HepG2 (cell line): ENCODE results near the gene TMEM225B. TPM values are rescaled to one million over a fixed set of nuclear protein-coding genes. Genes with fewer than 3 reads are reported as not detected.

ENCODE experiments used
- CHD4 ChIP-seq: fragments of 200-600 bp; sonication (generic); IDR thresholded peaks from 2 replicates; pipeline ENCODE4 v1.7.0; 2017; ENCODE audit warnings: mild to moderate bottlenecking, low read length, borderline replicate concordance
- CTCF ChIP-seq: sonication (generic); formaldehyde crosslinking; IDR thresholded peaks from 2 replicates; pipeline ENCODE4 v1.5.0; 2020; ENCODE audit warnings: mild to moderate bottlenecking, missing genetic modification reagents, moderate library complexity
- E2F5 ChIP-seq: sonication (generic); formaldehyde crosslinking; conservative IDR thresholded peaks from 2 replicates; pipeline ENCODE4 v1.4.0; 2020; ENCODE audit warnings: missing genetic modification reagents
- ELF3 ChIP-seq: IDR thresholded peaks from 2 replicates; pipeline ENCODE4 v1.6.1; 2016; ENCODE audit warnings: missing genetic modification reagents, missing compliant biosample characterization
- GLI4 ChIP-seq: sonication (generic); formaldehyde crosslinking; IDR thresholded peaks from 2 replicates; pipeline ENCODE4 v1.5.1; 2020; ENCODE audit warnings: missing genetic modification reagents, mild to moderate bottlenecking, moderate library complexity, borderline replicate concordance
- HNF1B ChIP-seq: sonication (generic); formaldehyde crosslinking; IDR thresholded peaks from 2 replicates; pipeline ENCODE4 v1.5.1; 2020; ENCODE audit warnings: mild to moderate bottlenecking, moderate library complexity, missing genetic modification reagents
- ISL2 ChIP-seq: sonication (generic); formaldehyde crosslinking; IDR thresholded peaks from 2 replicates; pipeline ENCODE4 v1.5.0; 2020; ENCODE audit warnings: missing genetic modification reagents
- MAFF ChIP-seq: IDR thresholded peaks from 2 replicates; pipeline ENCODE4 v1.6.1; 2011; ENCODE audit warnings: low read depth, low read length, improper control_type of control experiment
- MAFG ChIP-seq: sonication (generic); formaldehyde crosslinking; IDR thresholded peaks from 2 replicates; pipeline ENCODE4 v1.5.1; 2020; ENCODE audit warnings: mild to moderate bottlenecking, missing genetic modification reagents
- MEIS2 ChIP-seq: sonication (generic); formaldehyde crosslinking; IDR thresholded peaks from 2 replicates; pipeline ENCODE4 v1.9.0; 2021; ENCODE audit warnings: mild to moderate bottlenecking, missing genetic modification reagents
- MYC ChIP-seq: sonication (generic); formaldehyde crosslinking; IDR thresholded peaks from 2 replicates; pipeline ENCODE4 v1.9.0; 2021; ENCODE audit warnings: missing genetic modification reagents, borderline replicate concordance
- PATZ1 ChIP-seq: sonication (generic); formaldehyde crosslinking; IDR thresholded peaks from 2 replicates; pipeline ENCODE4 v1.4.0; 2020; ENCODE audit warnings: missing genetic modification reagents
- PHF21A ChIP-seq: sonication (generic); formaldehyde crosslinking; IDR thresholded peaks from 2 replicates; pipeline ENCODE4 v1.5.0; 2020; ENCODE audit warnings: mild to moderate bottlenecking, missing genetic modification reagents
- SALL1 ChIP-seq: sonication (generic); formaldehyde crosslinking; IDR thresholded peaks from 2 replicates; pipeline ENCODE4 v1.8.0; 2022; ENCODE audit warnings: mild to moderate bottlenecking, missing genetic modification reagents
- SNAPC5 ChIP-seq: sonication (generic); formaldehyde crosslinking; IDR thresholded peaks from 2 replicates; pipeline ENCODE4 v1.8.1; 2023; ENCODE audit warnings: mild to moderate bottlenecking, missing genetic modification reagents, borderline replicate concordance
- ZC3H13 ChIP-seq: sonication (generic); formaldehyde crosslinking; IDR thresholded peaks from 2 replicates; pipeline ENCODE4 v1.8.1; 2023; ENCODE audit warnings: mild to moderate bottlenecking, missing genetic modification reagents, moderate library complexity
- ZC3H4 ChIP-seq: sonication (generic); formaldehyde crosslinking; IDR thresholded peaks from 2 replicates; pipeline ENCODE4 v1.4.0; 2020; ENCODE audit warnings: missing genetic modification reagents, borderline replicate concordance
- ZFX ChIP-seq: sonication (generic); formaldehyde crosslinking; IDR thresholded peaks from 2 replicates; pipeline ENCODE4 v1.4.0; 2020; ENCODE audit warnings: mild to moderate bottlenecking, low read depth, missing genetic modification reagents, moderate library complexity
- ZMYM2 ChIP-seq: sonication (generic); formaldehyde crosslinking; IDR thresholded peaks from 2 replicates; pipeline ENCODE4 v1.8.0; 2022; ENCODE audit warnings: mild to moderate bottlenecking, missing genetic modification reagents
- ZNF230 ChIP-seq: sonication (generic); formaldehyde crosslinking; IDR thresholded peaks from 2 replicates; pipeline ENCODE4 v1.4.0; 2020; ENCODE audit warnings: mild to moderate bottlenecking, missing genetic modification reagents
- ZNF253 ChIP-seq: sonication (generic); formaldehyde crosslinking; IDR thresholded peaks from 2 replicates; pipeline ENCODE4 v1.8.0; 2022; ENCODE audit warnings: mild to moderate bottlenecking, missing genetic modification reagents, borderline replicate concordance
- ZNF350 ChIP-seq: sonication (generic); formaldehyde crosslinking; IDR thresholded peaks from 2 replicates; pipeline ENCODE4 v1.4.0; 2020; ENCODE audit warnings: mild to moderate bottlenecking, low read depth, missing genetic modification reagents, borderline replicate concordance
- polyA plus RNA-seq, 8 experiments: library from polyadenylated mRNA; depleted of rRNA in 3 of 8; stranded (reverse) in 7 of 8; unstranded in 1 of 8; fragments of >200 nt; fragmentation: Illumina TruSeq in 4 of 8; extraction: Trizol in 4 of 8; gene quantifications; 2 replicates each; pipeline versions ENCODE4 v1.2.1 to v1.2.3, GENCODE V29; 2011 to 2016; ENCODE audit warnings: low read depth in 4 of 8, missing spikeins in 1 of 8, mixed read lengths in 1 of 8; ENCODE audit not compliant: insufficient read depth in 1 of 8
- total RNA-seq, 5 experiments: library from RNA; depleted of rRNA; stranded (reverse); fragments of >200 nt; fragmentation: Illumina TruSeq; extraction: Trizol; gene quantifications; 2 replicates each; pipeline ENCODE4 v1.2.3, GENCODE V29; 2016; ENCODE audit warnings: low read depth in 1 of 5

TMEM225B gene
- total and polyA plus RNA-seq, 2 of the 13 experiments (the other 11 are each of a cell fraction or from before 2014, with no cell fraction given) = 0.78 to 0.95 TPM

- TF ChIP-seq CHD4 = no peak
- TF ChIP-seq ZNF230 (CRISPR knock-in tag) = peak; percentile 73; the same call in 1 of the 2 replicates
- peak; percentile 81 for TF ChIP-seq MAFF
- TF ChIP-seq PHF21A = peak; percentile 20; the same call in 1 of the 2 replicates
- TF ChIP-seq MEIS2 (CRISPR knock-in tag) = 0 out of 2 replicates have a peak, but pooled peaks have one; percentile 39
- peak; percentile 80; the same call in 1 of the 2 replicates for TF ChIP-seq ZC3H13 (CRISPR knock-in tag)
- 0 out of 2 replicates have a peak, but pooled peaks have one; percentile 55 for TF ChIP-seq MAFG (CRISPR knock-in tag)
- peak; percentile 86 for TF ChIP-seq CTCF (CRISPR knock-in tag)
- TF ChIP-seq ELF3 (CRISPR knock-in tag) = 0 out of 2 replicates have a peak, but pooled peaks have one; percentile 22
- TF ChIP-seq ISL2 (CRISPR knock-in tag) = 0 out of 2 replicates have a peak, but pooled peaks have one; percentile 43
- TF ChIP-seq SALL1 = peak; percentile 79
- TF ChIP-seq ZC3H4 (CRISPR knock-in tag) = no peak
- TF ChIP-seq ZNF350 (CRISPR knock-in tag) = peak; percentile 40; the same call in 1 of the 2 replicates
- 0 out of 2 replicates have a peak, but pooled peaks have one; percentile 23 for TF ChIP-seq MYC
- TF ChIP-seq GLI4 (CRISPR knock-in tag) = no peak
- no peak for TF ChIP-seq SNAPC5 (CRISPR knock-in tag)
- TF ChIP-seq E2F5 (CRISPR knock-in tag) = no peak
- peak; percentile 48; the same call in 1 of the 2 replicates for TF ChIP-seq ZFX
- TF ChIP-seq PATZ1 (CRISPR knock-in tag) = no peak
- 0 out of 2 replicates have a peak, but pooled peaks have one; percentile 46 for TF ChIP-seq HNF1B (CRISPR knock-in tag)
- TF ChIP-seq ZMYM2 (CRISPR knock-in tag) = no peak
- TF ChIP-seq ZNF253 (CRISPR knock-in tag) = no peak
These were observed 33.4 kb downstream of the TMEM225B start (continued) for GRCh38 chr7:99631295-99632109.
